Activated CD4-positive, alpha-beta T cell treated with anti-CD3 and anti-CD28 coated beads, Interleukin-2, amount 10 ng/mL, durations not matched to agents 24 days and 14 days (primary cell): Measurements from ENCODE around the gene WBP2NL. TPM values are rescaled to one million over a fixed set of nuclear protein-coding genes. Genes with fewer than 3 reads are reported as not detected.
"Not testable (repeated sequence)": the region's sequence is repeated elsewhere in the genome, so short reads cannot be mapped to it uniquely, and the experiment has no call there.

Source experiments
- DNase-seq: peaks from one replicate; pipeline ENCODE4 v3.0.0; 2022
- H3K27ac Mint-ChIP-seq: one replicate; pipeline ENCODE4 v1.8.0; 2022; ENCODE audit warnings: mild to moderate bottlenecking, mixed read lengths
- H3K27me3 Mint-ChIP-seq: one replicate; pipeline ENCODE4 v1.8.0; 2022; ENCODE audit warnings: mixed read lengths
- H3K36me3 Mint-ChIP-seq: one replicate; pipeline ENCODE4 v1.8.0; 2022; ENCODE audit warnings: low read depth, mild to moderate bottlenecking, mixed read lengths
- H3K4me1 Mint-ChIP-seq: one replicate; pipeline ENCODE4 v1.8.0; 2021; ENCODE audit warnings: mixed read lengths
- H3K4me3 Mint-ChIP-seq: one replicate; pipeline ENCODE4 v1.8.0; 2022; ENCODE audit warnings: mild to moderate bottlenecking, moderate library complexity, mixed read lengths
- H3K9me3 Mint-ChIP-seq: one replicate; pipeline ENCODE4 v1.8.0; 2021; ENCODE audit warnings: mixed read lengths
- intact Hi-C: fragments of 100-400 bp; cut with micrococcal nuclease; formaldehyde crosslinking; loops from one replicate; pipeline ENCODE4 v1.15.1; 2023
- total RNA-seq: library from RNA; stranded (reverse); gene quantifications from 2 replicates; pipeline ENCODE4 v1.2.3, GENCODE V29; 2022

Gene WBP2NL, protein sequence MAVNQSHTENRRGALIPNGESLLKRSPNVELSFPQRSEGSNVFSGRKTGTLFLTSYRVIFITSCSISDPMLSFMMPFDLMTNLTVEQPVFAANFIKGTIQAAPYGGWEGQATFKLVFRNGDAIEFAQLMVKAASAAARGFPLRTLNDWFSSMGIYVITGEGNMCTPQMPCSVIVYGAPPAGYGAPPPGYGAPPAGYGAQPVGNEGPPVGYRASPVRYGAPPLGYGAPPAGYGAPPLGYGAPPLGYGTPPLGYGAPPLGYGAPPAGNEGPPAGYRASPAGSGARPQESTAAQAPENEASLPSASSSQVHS
- total RNA-seq, result 1.3 and 1.4 TPM in 2 replicates

GRCh38 chr22:41998361-41999261 is at the start of gene WBP2NL:
Gene WBP2NL, plus strand, starts transcription at chr22:41998788. Its CDS starts 31 bp downstream, at chr22:41998819.
- peaks cover 10% of the 10 kb centered on the region for H3K9me3 Mint-ChIP-seq
- H3K36me3 Mint-ChIP-seq, result peaks cover 20% of the 10 kb centered on the region
- H3K4me3 Mint-ChIP-seq, result peak within 1 kb of the TSS; percentile 95
- peak within 1 kb of the TSS; percentile 99 for H3K27ac Mint-ChIP-seq
- H3K27me3 Mint-ChIP-seq, result no peaks in the 10 kb centered on the region
- H3K4me1 Mint-ChIP-seq, result peaks cover 23% of the 10 kb centered on the region
- peak; percentile 97 for DNase-seq
- intact Hi-C loops, result loop anchor here (2.0 kb wide), 2 partner anchors 72 to 80 kb away; partner anchors contain the start of genes NAGA and SMDT1

DNA sequence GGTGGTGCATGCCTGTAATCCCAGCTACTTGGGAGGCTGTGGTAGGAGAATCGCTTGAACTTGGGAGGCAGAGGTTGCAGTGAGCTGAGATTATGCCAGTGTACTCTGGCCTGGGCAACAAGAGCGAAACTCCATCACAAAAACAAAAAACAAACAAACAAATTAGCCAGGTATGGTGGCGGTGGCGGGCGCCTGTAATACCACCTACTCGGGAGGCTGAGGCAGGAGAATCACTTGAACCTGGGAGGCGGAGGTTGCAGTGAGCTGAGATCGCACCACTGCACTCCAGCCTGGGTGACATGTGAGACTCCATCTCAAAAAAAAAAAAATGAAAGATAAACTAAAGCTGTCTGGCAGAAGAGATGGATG is 49.7 kb upstream of the WBP2NL start:
- H3K9me3 Mint-ChIP-seq, H3K27me3 Mint-ChIP-seq, intact Hi-C loops, DNase-seq, H3K4me3 Mint-ChIP-seq: not testable (repeated sequence)
- H3K36me3 Mint-ChIP-seq, result peaks cover 14% of the 10 kb centered on the region
- H3K4me1 Mint-ChIP-seq, result peaks cover 33% of the 10 kb centered on the region
- H3K27ac Mint-ChIP-seq, result peak overlapping the region; percentile 31

GRCh38 chr22:41949297-41949965 is 49.2 kb upstream of the WBP2NL start:
- Mint-ChIP-seq H3K9me3 (no peaks in the 10 kb centered on the region), H3K27ac (peak overlapping the region; percentile 31), H3K4me3 (no peak overlapping the region), H3K4me1 (peaks cover 32% of the 10 kb centered on the region), H3K27me3 (no peaks in the 10 kb centered on the region), H3K36me3 (peaks cover 11% of the 10 kb centered on the region)
- no peak for DNase-seq
- intact Hi-C loops, result no loop called here

DNA sequence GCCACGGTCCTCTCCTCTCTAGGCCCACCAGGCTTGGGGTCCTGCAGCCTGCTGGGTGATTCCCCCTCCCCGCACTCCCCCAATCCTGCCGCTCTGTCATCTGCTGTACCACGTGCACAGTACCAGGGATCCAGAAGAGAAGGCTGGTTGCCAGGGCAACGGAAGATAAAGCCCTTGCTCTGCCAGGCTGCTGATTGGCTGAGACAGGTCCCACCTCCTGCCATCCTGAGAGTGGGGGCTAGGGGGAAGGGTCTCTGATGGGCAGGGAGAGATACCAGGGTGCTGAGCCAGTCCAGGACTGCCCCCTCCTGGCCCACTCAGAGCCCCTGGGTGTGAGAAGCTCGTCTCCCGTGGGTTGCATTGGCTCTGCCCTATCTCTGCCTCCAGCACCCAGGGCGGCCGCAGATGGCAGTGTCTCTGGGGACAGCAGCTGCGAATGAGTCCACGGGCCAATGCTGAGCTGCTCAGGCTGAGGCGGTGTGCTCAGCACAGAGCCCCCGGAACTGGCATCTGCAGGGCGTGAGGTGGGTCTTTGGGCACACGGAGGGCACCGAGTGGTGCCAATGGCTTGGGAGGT is 46.6 kb upstream of the WBP2NL start, which contains the start of gene SMIM45:
Gene SMIM45 (plus strand): TSS at position 253 of the 577 bp plus-strand sequence.
- Mint-ChIP-seq H3K27me3 (no peaks in the 10 kb centered on the region), H3K36me3 (no peaks in the 10 kb centered on the region), H3K4me1 (peaks cover 21% of the 10 kb centered on the region), H3K4me3 (no peak within 1 kb of the TSS), H3K9me3 (no peaks in the 10 kb centered on the region), H3K27ac (no peak within 1 kb of the TSS)
- DNase-seq, result no peak
- intact Hi-C loops, result no loop called here

- intact Hi-C loops, result no loop called here
- H3K4me1 Mint-ChIP-seq, result peaks cover 20% of the 10 kb centered on the region
- no peaks in the 10 kb centered on the region for H3K27me3 Mint-ChIP-seq
- H3K36me3 Mint-ChIP-seq, result no peaks in the 10 kb centered on the region
- no peak for DNase-seq
- no peaks in the 10 kb centered on the region for H3K9me3 Mint-ChIP-seq
- no peak overlapping the region for H3K27ac Mint-ChIP-seq
- no peak overlapping the region for H3K4me3 Mint-ChIP-seq
Observed at GRCh38 chr22:41952713-41953112, 45.9 kb upstream of the WBP2NL start.

- intact Hi-C loops, result loop anchor here (1.0 kb wide), 2 partner anchors 18 to 261 kb away; no protein-coding TSS in a partner anchor
- H3K4me3 Mint-ChIP-seq, result no peak overlapping the region
- no peaks in the 10 kb centered on the region for H3K27me3 Mint-ChIP-seq
- H3K4me1 Mint-ChIP-seq, result peaks cover 9% of the 10 kb centered on the region
- no peak overlapping the region for H3K27ac Mint-ChIP-seq
- no peaks in the 10 kb centered on the region for H3K36me3 Mint-ChIP-seq
- DNase-seq, result no peak
- no peaks in the 10 kb centered on the region for H3K9me3 Mint-ChIP-seq
Observed at GRCh38 chr22:41957941-41958556, 40.5 kb upstream of the WBP2NL start.

DNA sequence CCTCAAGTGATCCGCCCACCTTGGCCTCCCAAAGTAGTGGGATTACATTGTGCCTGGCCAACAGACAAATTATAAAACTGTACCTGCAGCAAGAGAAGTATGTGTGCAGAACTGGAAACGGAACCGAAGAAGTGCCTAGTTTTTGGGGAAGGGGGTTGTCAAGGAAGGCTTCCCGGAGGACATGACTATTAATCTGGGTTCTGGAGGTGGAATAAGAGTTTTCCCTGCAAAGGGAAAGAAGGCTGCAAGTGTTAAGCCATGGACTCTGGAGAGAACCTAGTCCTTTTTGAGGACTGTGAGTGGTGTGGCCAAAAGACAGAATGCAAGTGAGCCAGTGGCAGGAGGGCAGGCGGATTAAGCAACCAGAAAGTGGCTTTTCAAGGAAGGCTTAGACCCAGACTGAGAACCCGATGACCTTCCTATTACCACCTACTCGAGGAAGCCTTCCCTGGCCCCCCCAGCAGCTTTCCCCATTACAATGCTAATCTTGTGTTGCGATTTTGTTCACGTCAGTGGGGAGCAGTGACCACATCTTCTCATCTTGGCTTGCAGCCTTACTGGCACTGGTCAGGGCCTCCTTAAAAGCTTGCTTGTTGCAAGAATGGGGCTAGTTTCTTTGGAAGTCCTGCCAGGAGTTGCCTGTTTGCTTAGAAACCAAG is 35.0 kb upstream of the WBP2NL start:
- Mint-ChIP-seq H3K27ac (no peak overlapping the region), H3K9me3 (no peaks in the 10 kb centered on the region), H3K27me3 (no peaks in the 10 kb centered on the region), H3K4me1 (peaks cover 8% of the 10 kb centered on the region), H3K36me3 (no peaks in the 10 kb centered on the region), H3K4me3 (no peak overlapping the region)
- intact Hi-C loops, result no loop called here
- DNase-seq, result no peak

- no peak overlapping the region for H3K27ac Mint-ChIP-seq
- H3K4me1 Mint-ChIP-seq, result peaks cover 8% of the 10 kb centered on the region
- H3K9me3 Mint-ChIP-seq, result no peaks in the 10 kb centered on the region
- intact Hi-C loops, result no loop called here
- H3K4me3 Mint-ChIP-seq, result no peak overlapping the region
- H3K27me3 Mint-ChIP-seq, result no peaks in the 10 kb centered on the region
- no peaks in the 10 kb centered on the region for H3K36me3 Mint-ChIP-seq
- DNase-seq, result no peak
Observed at GRCh38 chr22:41964112-41964491, 34.5 kb upstream of the WBP2NL start.

GRCh38 chr22:41966225-41966606 is 32.4 kb upstream of the WBP2NL start:
- H3K27me3 Mint-ChIP-seq, result no peaks in the 10 kb centered on the region
- H3K9me3 Mint-ChIP-seq, result no peaks in the 10 kb centered on the region
- intact Hi-C loops, result loop anchor here (1.0 to 2.0 kb wide), 2 partner anchors 105 to 471 kb away; partner anchors contain the start of gene NAGA
- H3K4me1 Mint-ChIP-seq, result peaks cover 6% of the 10 kb centered on the region
- no peak overlapping the region for H3K4me3 Mint-ChIP-seq
- DNase-seq, result no peak
- H3K27ac Mint-ChIP-seq, result no peak overlapping the region
- H3K36me3 Mint-ChIP-seq, result no peaks in the 10 kb centered on the region

DNA sequence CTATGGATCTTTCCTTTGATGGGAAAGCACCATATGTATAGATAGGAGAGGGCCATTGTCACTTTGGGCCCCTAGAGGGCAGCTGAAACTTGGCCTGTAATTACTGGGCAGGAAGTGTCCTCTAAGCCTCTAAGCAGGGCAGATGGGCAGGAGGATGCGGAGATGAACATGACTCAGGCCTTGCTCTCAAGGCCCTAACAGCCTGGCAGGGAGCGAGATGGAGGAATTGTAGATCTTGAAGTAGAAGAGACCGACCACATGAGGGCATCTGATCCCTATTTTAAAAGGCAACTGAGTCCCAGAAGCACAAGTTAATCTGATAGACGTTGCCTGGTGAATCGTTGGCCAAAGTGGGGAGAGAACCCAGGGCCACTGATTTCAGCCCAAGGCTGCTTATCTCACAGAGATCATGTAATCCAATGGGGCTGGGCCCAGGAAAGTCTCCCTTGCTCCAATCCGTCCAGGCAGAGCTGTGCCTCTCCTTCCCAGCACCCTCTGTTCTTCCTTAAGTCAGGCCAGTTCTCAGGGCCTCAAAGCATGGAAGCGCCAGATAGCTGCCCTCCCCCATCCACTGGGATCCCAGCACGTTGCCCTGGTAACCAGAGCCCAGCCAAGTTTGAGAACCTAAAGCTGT is 31.9 kb upstream of the WBP2NL start:
- DNase-seq, result peak; percentile 85
- intact Hi-C loops, result loop anchor here (1.0 to 2.0 kb wide), 2 partner anchors 104 to 471 kb away; partner anchors contain the start of gene NAGA
- Mint-ChIP-seq H3K27ac (no peak overlapping the region), H3K9me3 (no peaks in the 10 kb centered on the region), H3K36me3 (no peaks in the 10 kb centered on the region), H3K27me3 (no peaks in the 10 kb centered on the region), H3K4me3 (no peak overlapping the region), H3K4me1 (peaks cover 6% of the 10 kb centered on the region)

DNA sequence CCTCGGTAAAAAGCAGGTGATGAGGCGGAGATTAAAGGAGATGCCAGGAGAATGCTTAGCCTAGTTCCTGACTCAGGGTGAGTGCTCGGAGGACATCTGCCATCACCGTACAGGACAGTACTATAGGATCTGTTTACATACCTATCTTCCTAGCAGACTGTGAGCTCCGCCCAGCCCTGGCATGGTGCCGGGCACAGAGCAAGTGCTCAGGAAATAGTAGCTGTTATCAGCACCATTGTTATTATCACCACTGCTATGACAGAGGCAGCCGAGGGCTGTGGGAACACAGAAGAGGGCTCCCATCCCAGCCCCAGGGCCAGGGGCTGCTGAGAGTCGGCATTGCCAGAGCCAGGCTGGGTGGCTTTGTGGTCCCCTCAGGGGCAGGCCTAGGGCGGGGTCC is 30.0 kb upstream of the WBP2NL start:
- no peak overlapping the region for H3K4me3 Mint-ChIP-seq
- no peak overlapping the region for H3K27ac Mint-ChIP-seq
- H3K27me3 Mint-ChIP-seq, result peaks cover 6% of the 10 kb centered on the region
- H3K4me1 Mint-ChIP-seq, result peaks cover 6% of the 10 kb centered on the region
- intact Hi-C loops, result no loop called here
- DNase-seq, result no peak
- H3K36me3 Mint-ChIP-seq, result no peaks in the 10 kb centered on the region
- H3K9me3 Mint-ChIP-seq, result no peaks in the 10 kb centered on the region

- no peak within 1 kb of the TSS for H3K4me3 Mint-ChIP-seq
- H3K27ac Mint-ChIP-seq, result no peak within 1 kb of the TSS
- no peaks in the 10 kb centered on the region for H3K9me3 Mint-ChIP-seq
- intact Hi-C loops, result no loop called here
- no peaks in the 10 kb centered on the region for H3K36me3 Mint-ChIP-seq
- no peak for DNase-seq
- H3K4me1 Mint-ChIP-seq, result peaks cover 6% of the 10 kb centered on the region
- H3K27me3 Mint-ChIP-seq, result peaks cover 8% of the 10 kb centered on the region
Observed at GRCh38 chr22:41969110-41969646, 29.4 kb upstream of the WBP2NL start, which contains the start of gene SEPTIN3. Gene SEPTIN3, plus strand, starts transcription at chr22:41969443. Its CDS starts 2,050 bp downstream, at chr22:41971493.
